ENCODE measurements around the gene FAM168A.

DNA sequence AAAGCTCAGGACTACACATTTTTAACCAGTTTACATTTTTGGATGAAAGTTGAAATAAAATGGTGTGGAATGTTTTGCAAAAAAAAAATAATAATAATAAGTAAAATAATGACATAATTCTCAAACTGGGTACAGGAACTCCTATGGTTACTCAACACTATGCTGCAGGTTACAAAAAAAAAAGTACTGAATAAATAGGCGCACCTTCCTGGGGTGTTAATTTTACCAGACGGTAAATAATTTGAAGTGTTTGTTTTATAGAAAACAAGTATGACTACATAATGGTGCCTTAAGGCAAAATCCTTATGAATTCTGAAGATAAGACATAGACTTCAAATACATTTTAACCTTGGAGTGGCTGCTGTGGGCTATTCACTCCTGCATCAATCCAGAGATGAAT, 145.2 kb downstream of the FAM168A start:
- TF ChIP-seq, protein P1, sequence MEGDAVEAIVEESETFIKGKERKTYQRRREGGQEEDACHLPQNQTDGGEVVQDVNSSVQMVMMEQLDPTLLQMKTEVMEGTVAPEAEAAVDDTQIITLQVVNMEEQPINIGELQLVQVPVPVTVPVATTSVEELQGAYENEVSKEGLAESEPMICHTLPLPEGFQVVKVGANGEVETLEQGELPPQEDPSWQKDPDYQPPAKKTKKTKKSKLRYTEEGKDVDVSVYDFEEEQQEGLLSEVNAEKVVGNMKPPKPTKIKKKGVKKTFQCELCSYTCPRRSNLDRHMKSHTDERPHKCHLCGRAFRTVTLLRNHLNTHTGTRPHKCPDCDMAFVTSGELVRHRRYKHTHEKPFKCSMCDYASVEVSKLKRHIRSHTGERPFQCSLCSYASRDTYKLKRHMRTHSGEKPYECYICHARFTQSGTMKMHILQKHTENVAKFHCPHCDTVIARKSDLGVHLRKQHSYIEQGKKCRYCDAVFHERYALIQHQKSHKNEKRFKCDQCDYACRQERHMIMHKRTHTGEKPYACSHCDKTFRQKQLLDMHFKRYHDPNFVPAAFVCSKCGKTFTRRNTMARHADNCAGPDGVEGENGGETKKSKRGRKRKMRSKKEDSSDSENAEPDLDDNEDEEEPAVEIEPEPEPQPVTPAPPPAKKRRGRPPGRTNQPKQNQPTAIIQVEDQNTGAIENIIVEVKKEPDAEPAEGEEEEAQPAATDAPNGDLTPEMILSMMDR (IDR thresholded peaks at IDR 0.05; ENCODE audit: insufficient read depth, low read length, poor library complexity, severe bottlenecking): no peak
- TF ChIP-seq EZH2phosphoT487 (conservative IDR thresholded peaks at IDR 0.05; ENCODE audit: low read length): no peak
